HS-27A (cell line): ENCODE results near the gene MS4A13.
"Not testable (repeated sequence)": the region's sequence is repeated elsewhere in the genome, so short reads cannot be mapped to it uniquely, and the experiment has no call there.

Source experiments
- DNase-seq: peaks from one replicate; pipeline ENCODE4 v3.0.0-alpha.2; 2012; ENCODE audit warnings: low read depth, missing footprints

Gene MS4A13

GRCh38 chr11:60515144-60515855 lies at the start of gene MS4A13:
TSS of gene MS4A13 (plus strand) at chr11:60515392. CDS start at chr11:60518084, 2,692 bp downstream.
- DNase-seq, result no peak

- no peak for DNase-seq
Observed at GRCh38 chr11:60468829-60469228, 46.4 kb upstream of the MS4A13 start.

- DNase-seq, result no peak
Observed at GRCh38 chr11:60469723-60470122, 45.5 kb upstream of the MS4A13 start.

DNA sequence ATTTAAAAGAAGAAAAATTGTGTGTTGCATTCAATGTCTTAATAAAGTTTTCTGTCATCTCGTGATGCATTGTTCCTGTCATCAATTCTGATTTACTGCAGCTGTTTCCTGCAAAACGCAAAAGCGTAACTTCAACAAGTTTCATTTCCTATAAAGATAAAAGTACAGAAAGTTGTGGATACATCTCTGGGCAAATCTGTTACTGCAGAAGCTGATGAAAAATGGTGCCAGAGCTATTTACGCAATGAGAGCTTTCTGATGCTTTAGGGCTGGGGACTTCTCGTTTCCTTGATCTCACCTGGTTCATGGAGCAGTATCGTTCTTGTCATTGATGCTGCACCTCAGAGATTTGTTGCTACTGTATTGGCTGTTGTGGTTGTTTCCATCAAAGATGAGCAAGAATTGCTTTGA lies 38.2 kb upstream of the MS4A13 start:
- DNase-seq, result no peak

GRCh38 chr11:60482361-60482760 lies 32.8 kb upstream of the MS4A13 start:
- no peak for DNase-seq

DNA sequence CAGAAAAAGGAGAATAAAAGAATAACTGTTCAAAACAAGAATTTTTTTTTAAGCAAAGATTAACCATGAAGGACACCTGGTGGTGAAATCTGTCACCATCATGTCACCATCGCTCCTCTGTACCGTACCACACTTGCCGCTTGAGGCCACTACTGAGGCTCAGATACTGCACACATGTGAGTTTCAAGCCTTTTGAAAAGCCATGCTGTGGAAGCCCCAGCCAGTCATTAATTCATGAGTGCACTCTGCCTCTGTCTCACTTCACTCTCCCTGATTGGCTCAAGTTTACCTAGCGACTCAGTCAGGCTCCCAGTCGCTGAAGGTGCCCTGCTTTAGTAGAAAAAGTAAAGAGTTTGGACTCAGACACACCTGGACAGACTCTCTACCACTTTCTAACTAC lies 29.2 kb upstream of the MS4A13 start:
- DNase-seq, result no peak

- no peak for DNase-seq
Observed at GRCh38 chr11:60492488-60493009, 22.6 kb upstream of the MS4A13 start, which contains the start of gene MS4A12. TSS of gene MS4A12 (plus strand) at chr11:60492778. CDS start at chr11:60497319, 4,541 bp downstream.

DNA sequence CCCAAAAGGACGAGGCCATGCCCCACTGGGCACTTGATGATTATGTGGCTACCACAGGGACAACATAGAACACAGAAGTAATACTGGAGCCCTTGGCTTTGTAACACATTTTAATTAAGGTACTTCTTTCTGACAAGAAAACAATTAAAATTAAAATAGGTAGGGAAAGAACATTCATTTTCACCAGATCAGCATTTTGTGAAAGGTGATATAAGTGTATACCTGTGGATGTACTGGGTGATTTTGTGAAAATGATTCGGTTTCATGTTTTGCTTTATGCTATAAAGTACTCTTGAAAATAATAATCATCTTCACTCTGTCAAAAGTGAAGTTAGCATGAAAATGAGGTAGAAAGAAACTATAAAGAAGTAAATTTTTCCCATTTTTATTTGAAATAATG lies 21.7 kb upstream of the MS4A13 start:
- DNase-seq, result no peak

DNA sequence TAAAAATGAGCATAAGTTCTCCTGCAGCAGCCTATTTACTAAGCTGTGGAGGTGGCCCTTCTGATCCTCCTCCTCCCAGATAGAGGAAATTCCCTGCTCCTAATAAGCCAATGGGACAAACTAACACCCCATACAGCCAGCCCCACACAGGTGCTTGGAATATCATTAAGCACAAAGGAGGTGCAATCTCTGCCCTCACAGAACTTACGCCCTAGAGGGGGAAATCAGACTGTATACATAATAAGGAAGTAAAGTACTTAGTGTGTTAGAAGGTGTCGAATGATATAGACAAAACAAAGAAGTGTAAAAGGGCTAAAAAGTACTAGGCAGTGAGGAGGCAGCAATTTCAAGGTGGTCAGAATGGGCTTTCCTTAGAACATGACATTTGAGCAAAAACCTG lies 16.8 kb upstream of the MS4A13 start:
- DNase-seq, result no peak

GRCh38 chr11:60498853-60499252 lies 16.3 kb upstream of the MS4A13 start:
- DNase-seq, result no peak

- DNase-seq, result peak; percentile 55
Observed at GRCh38 chr11:60500276-60500910, 14.8 kb upstream of the MS4A13 start.

DNA sequence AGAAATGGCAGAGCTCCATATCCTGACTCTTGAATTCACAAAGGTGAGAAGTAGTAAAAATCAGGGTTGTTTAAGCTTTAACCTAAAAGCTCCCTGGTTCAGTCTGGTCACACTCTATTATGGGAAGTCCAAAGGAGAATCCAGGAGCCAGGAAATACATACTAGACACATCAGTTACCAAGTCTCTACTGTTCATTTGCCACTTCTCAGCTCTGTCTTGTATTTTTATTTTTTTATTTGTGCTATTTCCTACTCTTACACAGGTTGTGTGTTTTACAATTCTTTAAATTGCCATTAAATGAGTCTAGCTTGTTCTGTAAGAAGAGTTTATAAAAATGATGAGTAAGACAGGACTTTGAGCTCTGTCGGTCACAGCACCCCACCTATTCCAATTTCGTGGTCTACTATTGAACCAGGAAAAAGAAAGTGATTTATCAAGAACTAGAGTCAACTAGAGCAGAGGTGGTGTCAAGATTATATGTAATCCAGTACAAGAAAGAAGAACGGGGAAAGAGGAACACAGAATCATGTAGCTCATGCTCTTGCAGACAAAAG lies 12.9 kb upstream of the MS4A13 start:
- no peak for DNase-seq

DNA sequence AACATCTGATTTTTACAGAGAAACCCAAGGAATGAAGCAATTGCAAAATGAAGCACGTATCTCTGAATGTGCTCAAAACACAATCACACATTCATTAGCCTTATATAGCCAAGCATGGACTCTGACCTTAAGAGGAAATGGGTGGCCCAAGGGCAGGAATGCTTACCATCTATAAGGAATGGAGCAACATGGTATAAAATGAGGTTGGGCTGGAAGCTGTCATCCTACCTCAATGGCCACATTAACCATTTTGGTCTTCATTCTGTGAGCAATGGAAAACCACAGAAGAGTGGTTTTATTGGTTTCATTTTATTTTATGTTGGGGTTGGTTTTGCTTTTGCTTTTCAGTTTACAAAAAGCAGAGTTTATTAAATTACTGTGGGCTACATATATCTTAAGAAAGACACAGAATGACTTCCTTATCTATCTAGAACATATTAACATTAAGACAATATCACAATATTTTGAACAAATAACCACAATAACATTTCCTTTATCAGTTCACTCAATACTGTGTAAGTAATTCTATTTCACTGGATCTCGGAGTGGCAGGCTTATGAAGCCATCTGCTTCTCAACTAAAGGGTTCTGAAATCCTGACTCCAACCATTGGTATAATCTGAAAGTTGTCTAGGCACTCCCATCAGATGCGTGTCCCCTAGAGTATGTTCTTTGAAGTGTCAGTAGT lies 10.8 kb upstream of the MS4A13 start:
- DNase-seq, result no peak

- DNase-seq, result not testable (repeated sequence)
Observed at GRCh38 chr11:60509609-60510008, 5.6 kb upstream of the MS4A13 start.

- DNase-seq, result not testable (repeated sequence)
Observed at GRCh38 chr11:60510209-60510608, 5.0 kb upstream of the MS4A13 start.

GRCh38 chr11:60511393-60511792 lies 3.8 kb upstream of the MS4A13 start:
- no peak for DNase-seq

GRCh38 chr11:60512651-60513225 lies 2.5 kb upstream of the MS4A13 start:
- no peak for DNase-seq

- no peak for DNase-seq
Observed at GRCh38 chr11:60513496-60514460, 1.4 kb upstream of the MS4A13 start.

DNA sequence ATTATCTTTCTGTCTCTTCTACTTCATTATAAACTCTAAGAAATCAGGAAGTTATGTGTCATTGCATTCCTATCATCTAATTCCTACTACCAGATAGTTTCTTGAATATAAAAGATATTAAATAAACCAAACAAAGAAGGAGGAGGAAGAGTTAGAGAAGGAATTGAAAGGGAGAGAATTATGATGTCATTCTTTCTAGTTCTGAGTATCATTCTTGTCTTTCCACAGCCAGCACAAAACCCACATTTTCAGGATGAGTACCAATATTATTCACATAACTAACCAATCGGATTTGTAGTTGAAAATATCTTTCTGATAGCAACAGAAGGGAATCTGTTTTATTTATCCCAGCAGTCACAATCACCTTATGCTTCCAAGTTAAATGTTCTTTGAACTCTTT lies 13.3 kb downstream of the MS4A13 start:
- DNase-seq, result no peak

GRCh38 chr11:60528934-60529333 lies 13.7 kb downstream of the MS4A13 start:
- DNase-seq, result no peak
